T-helper 2 cell treated with Interferon-gamma antibody and Interleukin-4, amounts not matched to agents 5 μg/mL and 100 μg/mL, for 36 hours (primary cell): ENCODE measurements around the gene AHCTF1.
"Not testable (repeated sequence)": the region's sequence is repeated elsewhere in the genome, so short reads cannot be mapped to it uniquely, and the experiment has no call there.

Experiments
- DNase-seq: peaks from one replicate; pipeline ENCODE4 v3.0.0; 2021; ENCODE audit warnings: low spot score
- H3K27ac Mint-ChIP-seq: one replicate; pipeline ENCODE4 v1.8.0; 2021; ENCODE audit warnings: mild to moderate bottlenecking, mixed read lengths
- H3K27me3 Mint-ChIP-seq: one replicate; pipeline ENCODE4 v1.8.0; 2021; ENCODE audit warnings: low read depth, mixed read lengths
- H3K36me3 Mint-ChIP-seq: one replicate; pipeline ENCODE4 v1.8.0; 2021; ENCODE audit warnings: low read depth, mixed read lengths
- H3K4me1 Mint-ChIP-seq: one replicate; pipeline ENCODE4 v1.8.0; 2021; ENCODE audit warnings: low read depth, mixed read lengths
- H3K4me3 Mint-ChIP-seq: one replicate; pipeline ENCODE4 v1.8.0; 2022; ENCODE audit warnings: mild to moderate bottlenecking, moderate library complexity, mixed read lengths
- H3K9me3 Mint-ChIP-seq: one replicate; pipeline ENCODE4 v1.8.0; 2021; ENCODE audit warnings: mixed read lengths

The AHCTF1 gene

GRCh38 chr1:246813325-246813724, 118.4 kb downstream of the AHCTF1 start:
- H3K4me3 Mint-ChIP-seq, H3K4me1 Mint-ChIP-seq, H3K9me3 Mint-ChIP-seq, H3K27me3 Mint-ChIP-seq, DNase-seq, H3K36me3 Mint-ChIP-seq, H3K27ac Mint-ChIP-seq: not testable (repeated sequence)

- no peak overlapping the region for H3K4me3 Mint-ChIP-seq
- no peaks in the 10 kb centered on the region for H3K36me3 Mint-ChIP-seq
- H3K4me1 Mint-ChIP-seq = no peaks in the 10 kb centered on the region
- DNase-seq = no peak
- no peaks in the 10 kb centered on the region for H3K9me3 Mint-ChIP-seq
- no peak overlapping the region for H3K27ac Mint-ChIP-seq
- peaks cover 3% of the 10 kb centered on the region for H3K27me3 Mint-ChIP-seq
These were observed 119.8 kb downstream of the AHCTF1 start for GRCh38 chr1:246811985-246812384.

- H3K9me3 Mint-ChIP-seq = no peaks in the 10 kb centered on the region
- peaks cover under 1% of the 10 kb centered on the region for H3K27me3 Mint-ChIP-seq
- no peak overlapping the region for H3K27ac Mint-ChIP-seq
- DNase-seq = no peak
- H3K4me1 Mint-ChIP-seq = no peaks in the 10 kb centered on the region
- H3K4me3 Mint-ChIP-seq = no peak overlapping the region
- no peaks in the 10 kb centered on the region for H3K36me3 Mint-ChIP-seq
These were observed 122.3 kb downstream of the AHCTF1 start for GRCh38 chr1:246809473-246809872.

- no peak overlapping the region for H3K4me3 Mint-ChIP-seq
- no peaks in the 10 kb centered on the region for H3K4me1 Mint-ChIP-seq
These were observed 126.5 kb downstream of the AHCTF1 start for GRCh38 chr1:246805135-246805716.

GRCh38 chr1:246803883-246804282, 127.9 kb downstream of the AHCTF1 start:
- no peak for DNase-seq
- Mint-ChIP-seq H3K4me3 (no peak overlapping the region), H3K9me3 (no peaks in the 10 kb centered on the region), H3K27me3 (peaks cover 3% of the 10 kb centered on the region), H3K27ac (no peak overlapping the region), H3K4me1 (no peaks in the 10 kb centered on the region), H3K36me3 (no peaks in the 10 kb centered on the region)

More at GRCh38 chr1:246805135-246805716, 126.5 kb downstream of the AHCTF1 start:
- Mint-ChIP-seq H3K27me3 (peaks cover 3% of the 10 kb centered on the region), H3K36me3 (no peaks in the 10 kb centered on the region), H3K9me3 (no peaks in the 10 kb centered on the region), H3K27ac (no peak overlapping the region)
- DNase-seq = no peak

GRCh38 chr1:246803373-246803772, 128.4 kb downstream of the AHCTF1 start:
- Mint-ChIP-seq H3K36me3 (no peaks in the 10 kb centered on the region), H3K4me1 (no peaks in the 10 kb centered on the region), H3K9me3 (no peaks in the 10 kb centered on the region), H3K27me3 (peaks cover 3% of the 10 kb centered on the region), H3K4me3 (no peak overlapping the region), H3K27ac (no peak overlapping the region)
- no peak for DNase-seq

GRCh38 chr1:246801241-246802020, 130.3 kb downstream of the AHCTF1 start:
- Mint-ChIP-seq H3K4me1 (no peaks in the 10 kb centered on the region), H3K9me3 (no peaks in the 10 kb centered on the region), H3K27ac (no peak overlapping the region), H3K27me3 (peaks cover 3% of the 10 kb centered on the region), H3K36me3 (no peaks in the 10 kb centered on the region), H3K4me3 (no peak overlapping the region)
- DNase-seq = no peak

GRCh38 chr1:246800756-246801155, 131.0 kb downstream of the AHCTF1 start:
- Mint-ChIP-seq H3K4me3 (no peak overlapping the region), H3K27ac (no peak overlapping the region), H3K9me3 (no peaks in the 10 kb centered on the region), H3K36me3 (no peaks in the 10 kb centered on the region), H3K27me3 (peaks cover 3% of the 10 kb centered on the region), H3K4me1 (no peaks in the 10 kb centered on the region)
- DNase-seq = no peak

GRCh38 chr1:246800356-246800755, 131.4 kb downstream of the AHCTF1 start:
- Mint-ChIP-seq H3K4me1 (no peaks in the 10 kb centered on the region), H3K4me3 (no peak overlapping the region), H3K27ac (no peak overlapping the region), H3K27me3 (peaks cover 3% of the 10 kb centered on the region), H3K9me3 (no peaks in the 10 kb centered on the region), H3K36me3 (no peaks in the 10 kb centered on the region)
- no peak for DNase-seq

GRCh38 chr1:246798606-246799496, 132.9 kb downstream of the AHCTF1 start:
- Mint-ChIP-seq H3K27me3 (no peaks in the 10 kb centered on the region), H3K27ac (no peak overlapping the region), H3K9me3 (no peaks in the 10 kb centered on the region), H3K36me3 (no peaks in the 10 kb centered on the region), H3K4me3 (no peak overlapping the region), H3K4me1 (no peaks in the 10 kb centered on the region)
- DNase-seq = no peak

- H3K36me3 Mint-ChIP-seq = no peaks in the 10 kb centered on the region
- no peaks in the 10 kb centered on the region for H3K4me1 Mint-ChIP-seq
- no peaks in the 10 kb centered on the region for H3K9me3 Mint-ChIP-seq
- no peak overlapping the region for H3K4me3 Mint-ChIP-seq
- no peak overlapping the region for H3K27ac Mint-ChIP-seq
- H3K27me3 Mint-ChIP-seq = no peaks in the 10 kb centered on the region
- DNase-seq = no peak
These were observed 133.6 kb downstream of the AHCTF1 start for GRCh38 chr1:246798107-246798506.

- Mint-ChIP-seq H3K4me3 (no peak overlapping the region), H3K9me3 (no peaks in the 10 kb centered on the region), H3K27me3 (no peaks in the 10 kb centered on the region), H3K4me1 (no peaks in the 10 kb centered on the region), H3K36me3 (no peaks in the 10 kb centered on the region), H3K27ac (no peak overlapping the region)
- DNase-seq = no peak
These were observed 134.2 kb downstream of the AHCTF1 start for GRCh38 chr1:246797597-246797996.

- no peaks in the 10 kb centered on the region for H3K4me1 Mint-ChIP-seq
- no peak overlapping the region for H3K4me3 Mint-ChIP-seq
- no peaks in the 10 kb centered on the region for H3K27me3 Mint-ChIP-seq
- no peak for DNase-seq
- H3K9me3 Mint-ChIP-seq = no peaks in the 10 kb centered on the region
- H3K27ac Mint-ChIP-seq = no peak overlapping the region
- no peaks in the 10 kb centered on the region for H3K36me3 Mint-ChIP-seq
These were observed 134.6 kb downstream of the AHCTF1 start for GRCh38 chr1:246797157-246797556.
